Epithelial cell of esophagus (primary cell): ENCODE measurements around the gene PORCN.
A peak's percentile ranks its signal among the peaks of the same experiment; 100 is the strongest.
"Not testable (repeated sequence)": the region's sequence is repeated elsewhere in the genome, so short reads cannot be mapped to it uniquely, and the experiment has no call there.

Experiments used
- DNase-seq: peaks from one replicate; pipeline ENCODE4 v3.0.0; 2010; ENCODE audit warnings: low read depth
- H3K4me3 ChIP-seq: 2 replicates; pipeline ENCODE4 v1.5.1; 2011; ENCODE audit warnings: mild to moderate bottlenecking, low read length, control low read depth
- TF ChIP-seq, protein P1 (sequence below): IDR thresholded peaks from 2 replicates; pipeline ENCODE4 v1.5.1; 2011; ENCODE audit warnings: low read depth, mild to moderate bottlenecking, low read length, control low read depth, inconsistent platforms; ENCODE audit not compliant: insufficient read depth; ENCODE audit errors: missing control alignments

PORCN gene

DNA sequence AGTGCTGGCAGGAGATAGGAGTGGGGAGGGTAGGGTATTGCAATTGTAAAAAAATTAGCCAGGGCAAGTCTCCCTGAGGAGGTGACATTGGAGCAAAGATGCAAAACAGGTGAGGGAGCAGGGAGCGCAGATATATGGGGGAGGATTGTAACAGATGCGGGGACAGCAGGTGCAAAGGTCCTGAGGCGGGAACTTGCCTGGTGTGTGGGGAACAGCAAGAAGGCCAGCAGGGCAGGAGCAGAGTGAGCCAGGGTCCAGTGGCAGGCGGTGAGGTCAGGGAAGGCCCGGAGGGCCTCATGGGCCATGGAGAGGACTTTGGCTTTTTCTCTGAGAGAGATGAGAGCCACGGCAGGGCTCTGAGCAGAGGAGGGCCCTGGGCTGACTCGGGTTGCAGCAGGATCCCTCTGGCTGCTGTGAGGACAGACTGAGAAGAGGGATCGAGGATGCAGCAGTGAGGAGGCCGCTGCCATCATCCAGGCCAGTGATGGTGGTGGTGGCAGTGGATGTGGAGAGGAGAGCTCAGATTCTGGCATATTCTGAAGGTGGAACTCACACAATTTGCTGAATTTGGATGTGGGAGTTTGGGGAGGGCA is 6.2 kb downstream of the PORCN start:
- no peak overlapping the region for H3K4me3 ChIP-seq
- TF ChIP-seq, protein P1, sequence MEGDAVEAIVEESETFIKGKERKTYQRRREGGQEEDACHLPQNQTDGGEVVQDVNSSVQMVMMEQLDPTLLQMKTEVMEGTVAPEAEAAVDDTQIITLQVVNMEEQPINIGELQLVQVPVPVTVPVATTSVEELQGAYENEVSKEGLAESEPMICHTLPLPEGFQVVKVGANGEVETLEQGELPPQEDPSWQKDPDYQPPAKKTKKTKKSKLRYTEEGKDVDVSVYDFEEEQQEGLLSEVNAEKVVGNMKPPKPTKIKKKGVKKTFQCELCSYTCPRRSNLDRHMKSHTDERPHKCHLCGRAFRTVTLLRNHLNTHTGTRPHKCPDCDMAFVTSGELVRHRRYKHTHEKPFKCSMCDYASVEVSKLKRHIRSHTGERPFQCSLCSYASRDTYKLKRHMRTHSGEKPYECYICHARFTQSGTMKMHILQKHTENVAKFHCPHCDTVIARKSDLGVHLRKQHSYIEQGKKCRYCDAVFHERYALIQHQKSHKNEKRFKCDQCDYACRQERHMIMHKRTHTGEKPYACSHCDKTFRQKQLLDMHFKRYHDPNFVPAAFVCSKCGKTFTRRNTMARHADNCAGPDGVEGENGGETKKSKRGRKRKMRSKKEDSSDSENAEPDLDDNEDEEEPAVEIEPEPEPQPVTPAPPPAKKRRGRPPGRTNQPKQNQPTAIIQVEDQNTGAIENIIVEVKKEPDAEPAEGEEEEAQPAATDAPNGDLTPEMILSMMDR = no peak
- DNase-seq = no peak

- TF ChIP-seq, protein P1 = no peak
- no peak overlapping the region for H3K4me3 ChIP-seq
- no peak for DNase-seq
Measured at GRCh38 chrX:48515842-48516241, 7.0 kb downstream of the PORCN start.

GRCh38 chrX:48516285-48516684 is 7.5 kb downstream of the PORCN start:
- no peak overlapping the region for H3K4me3 ChIP-seq
- no peak for DNase-seq
- TF ChIP-seq, protein P1 = no peak

GRCh38 chrX:48516987-48517386 is 8.2 kb downstream of the PORCN start:
- no peak overlapping the region for H3K4me3 ChIP-seq
- DNase-seq = no peak
- TF ChIP-seq, protein P1 = no peak

- DNase-seq, H3K4me3 ChIP-seq: not testable (repeated sequence)
Measured at GRCh38 chrX:48519481-48519880, 10.7 kb downstream of the PORCN start.

GRCh38 chrX:48520455-48520854 is 11.7 kb downstream of the PORCN start:
- no peak overlapping the region for H3K4me3 ChIP-seq
- no peak for DNase-seq
- TF ChIP-seq, protein P1 = no peak

DNA sequence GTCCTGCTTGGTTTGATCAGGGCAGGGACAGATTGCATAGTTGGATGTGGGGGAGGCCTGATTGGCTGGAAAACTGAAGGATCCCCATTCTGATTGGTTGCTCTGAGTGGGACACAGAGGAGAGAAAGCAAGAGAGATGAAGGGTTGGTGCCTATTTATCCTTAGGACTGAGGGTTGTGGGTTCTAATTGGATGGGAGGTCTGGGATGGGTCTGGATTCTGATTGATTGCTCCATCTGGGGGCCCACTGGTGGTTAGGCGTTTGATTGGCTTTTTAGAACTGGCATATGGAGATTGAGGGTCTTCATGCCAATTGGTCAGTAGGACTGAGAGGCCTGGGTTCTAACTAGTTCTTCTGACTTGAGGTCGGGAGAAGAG is 12.2 kb downstream of the PORCN start:
- DNase-seq = no peak
- peak overlapping the region; percentile 61 for H3K4me3 ChIP-seq
- TF ChIP-seq, protein P1 = no peak
